ENCODE measurements around the gene UBC.
"Not testable (repeated sequence)": the region's sequence is repeated elsewhere in the genome, so short reads cannot be mapped to it uniquely, and the experiment has no call there.

DNA sequence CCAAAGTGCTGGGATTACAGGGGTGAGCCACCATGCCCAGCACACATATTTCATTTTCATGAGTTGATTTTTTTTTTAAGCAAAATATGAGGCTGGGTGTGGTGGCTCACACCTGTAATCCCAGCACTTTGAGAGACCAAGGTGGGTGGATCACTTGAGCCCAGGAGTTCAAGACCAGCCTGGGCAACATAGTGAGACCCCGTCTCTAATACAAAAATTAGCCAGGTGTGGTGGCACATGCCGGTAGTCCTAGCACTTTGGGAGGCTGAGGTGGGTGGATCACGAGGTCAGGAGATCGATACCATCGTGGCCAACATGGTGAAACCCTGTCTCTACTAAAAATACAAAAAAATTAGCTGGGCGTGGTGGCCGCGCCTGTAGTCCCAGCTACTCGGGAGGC is 17.1 kb upstream of the UBC start:
- not testable (repeated sequence) for TF ChIP-seq EP300, POLR2AphosphoS5 (IDR thresholded peaks at IDR 0.05)

Measured in esophagus muscularis mucosa (tissue), 3 donors.